Astrocyte (in vitro differentiated cells and primary cell): ENCODE data around the gene PDIA2. TPM values are rescaled to one million over a fixed set of nuclear protein-coding genes. Genes with fewer than 3 reads are reported as not detected.

Experiments
- DNase-seq: peaks from one replicate; pipeline ENCODE4 v3.0.0-alpha.2; 2010; ENCODE audit warnings: low read depth
- FAIRE-seq: peaks from 2 replicates; lab custom pipeline; 2011; peaks lifted over from hg19 to GRCh38; lab: Jason Lieb, UNC
- H2AFZ ChIP-seq: 2 replicates; pipeline ENCODE4 v1.6.0; 2012; ENCODE audit warnings: low read depth, low read length, inconsistent platforms
- H3K27ac ChIP-seq: 2 replicates; pipeline ENCODE4 v1.5.1; 2011; ENCODE audit warnings: low read depth, low read length, inconsistent platforms
- H3K27me3 ChIP-seq: 2 replicates; pipeline ENCODE4 v1.6.0; 2011; ENCODE audit warnings: low read length, inconsistent platforms; ENCODE audit not compliant: insufficient read depth
- H3K36me3 ChIP-seq: 2 replicates; pipeline ENCODE4 v1.5.1; 2011; ENCODE audit warnings: low read length, inconsistent platforms; ENCODE audit not compliant: insufficient read depth
- H3K4me1 ChIP-seq: 2 replicates; pipeline ENCODE4 v1.5.1; 2011; ENCODE audit warnings: low read length, inconsistent platforms; ENCODE audit not compliant: insufficient read depth
- H3K4me2 ChIP-seq: 2 replicates; pipeline ENCODE4 v1.6.0; 2012; ENCODE audit warnings: low read length, inconsistent platforms
- H3K4me3 ChIP-seq: 2 replicates; pipeline ENCODE4 v1.5.1; 2011; ENCODE audit warnings: low read depth, mild to moderate bottlenecking, low read length, inconsistent platforms; ENCODE audit not compliant: insufficient read depth
- H3K79me2 ChIP-seq: 2 replicates; pipeline ENCODE4 v1.6.0; 2012; ENCODE audit warnings: mild to moderate bottlenecking, low read length, inconsistent platforms; ENCODE audit not compliant: insufficient read depth
- H3K9ac ChIP-seq: 2 replicates; pipeline ENCODE4 v1.6.0; 2012; ENCODE audit warnings: mild to moderate bottlenecking, low read length, inconsistent platforms
- H3K9me3 ChIP-seq: 2 replicates; pipeline ENCODE4 v1.5.1; 2012; ENCODE audit warnings: low read depth, mild to moderate bottlenecking, low read length, inconsistent platforms; ENCODE audit not compliant: insufficient read depth
- H4K20me1 ChIP-seq: 2 replicates; pipeline ENCODE4 v1.6.0; 2012; ENCODE audit warnings: low read length, inconsistent platforms; ENCODE audit not compliant: insufficient read depth
- H3K27ac Mint-ChIP-seq: one replicate; pipeline ENCODE4 v1.8.0; 2021; ENCODE audit warnings: mild to moderate bottlenecking, mixed read lengths; ENCODE audit not compliant: unreplicated experiment
- H3K27me3 Mint-ChIP-seq: one replicate; pipeline ENCODE4 v1.8.0; 2021; ENCODE audit warnings: low read depth, mixed read lengths; ENCODE audit not compliant: unreplicated experiment
- H3K36me3 Mint-ChIP-seq: one replicate; pipeline ENCODE4 v1.8.0; 2021; ENCODE audit warnings: low read depth, mixed read lengths; ENCODE audit not compliant: unreplicated experiment
- H3K4me1 Mint-ChIP-seq: one replicate; pipeline ENCODE4 v1.8.0; 2021; ENCODE audit warnings: low read depth, mixed read lengths; ENCODE audit not compliant: unreplicated experiment
- H3K4me3 Mint-ChIP-seq: one replicate; pipeline ENCODE4 v1.8.0; 2021; ENCODE audit warnings: mild to moderate bottlenecking, moderate library complexity, mixed read lengths; ENCODE audit not compliant: unreplicated experiment
- H3K9me3 Mint-ChIP-seq: one replicate; pipeline ENCODE4 v1.8.0; 2021; ENCODE audit warnings: mild to moderate bottlenecking, mixed read lengths; ENCODE audit not compliant: unreplicated experiment
- CTCF ChIP-seq: IDR thresholded peaks from 2 replicates; pipeline ENCODE4 v1.5.1; 2011; ENCODE audit warnings: low read depth, mild to moderate bottlenecking, inconsistent platforms, low read length, moderate library complexity; ENCODE audit not compliant: insufficient read depth
- EZH2 ChIP-seq: IDR thresholded peaks from 2 replicates; pipeline ENCODE4 v1.6.1; 2012; ENCODE audit warnings: mild to moderate bottlenecking, low read length, inconsistent platforms; ENCODE audit not compliant: insufficient read depth
- total RNA-seq: library from RNA; stranded (reverse); gene quantifications from 2 replicates; pipeline ENCODE4 v1.2.1, GENCODE V29; 2021

Gene PDIA2
- total RNA-seq, 1 donor from 2014 or later = 1.5 TPM

- H4K20me1 ChIP-seq = peaks cover 87% of the 10 kb centered on the region
- Mint-ChIP-seq H3K27ac (peak overlapping the region; percentile 41), H3K9me3 (no peaks in the 10 kb centered on the region)
Observed at GRCh38 chr16:316741-317464, 33.9 kb downstream of the PDIA2 start.

GRCh38 chr16:317583-317982 is 34.6 kb downstream of the PDIA2 start:
- H3K79me2 ChIP-seq = peaks cover 47% of the 10 kb centered on the region
- Mint-ChIP-seq H3K9me3 (no peaks in the 10 kb centered on the region), H3K27me3 (no peaks in the 10 kb centered on the region), H3K36me3 (peaks cover 12% of the 10 kb centered on the region), H3K27ac (no peak overlapping the region), H3K4me3 (no peak overlapping the region), H3K4me1 (no peaks in the 10 kb centered on the region)
- FAIRE-seq = no peak
- H4K20me1 ChIP-seq = peaks cover 87% of the 10 kb centered on the region
- H3K4me2 ChIP-seq = no peak overlapping the region
- H3K4me1 ChIP-seq = no peaks in the 10 kb centered on the region
- H3K27me3 ChIP-seq = no peaks in the 10 kb centered on the region
- no peak overlapping the region for H3K4me3 ChIP-seq
- DNase-seq = no peak
- H3K27ac ChIP-seq = no peak overlapping the region
- H2AFZ ChIP-seq = no peak overlapping the region
- TF ChIP-seq CTCF (no peak), EZH2 (no peak)
- H3K9ac ChIP-seq = no peak overlapping the region
- H3K36me3 ChIP-seq = no peaks in the 10 kb centered on the region
- no peaks in the 10 kb centered on the region for H3K9me3 ChIP-seq

More at GRCh38 chr16:316741-317464, 33.9 kb downstream of the PDIA2 start:
- FAIRE-seq (no peak), DNase-seq (no peak)
- Mint-ChIP-seq H3K36me3 (peaks cover 12% of the 10 kb centered on the region), H3K27me3 (no peaks in the 10 kb centered on the region), H3K4me1 (no peaks in the 10 kb centered on the region), H3K4me3 (no peak overlapping the region)
- no peak overlapping the region for H3K27ac ChIP-seq
- no peak for TF ChIP-seq EZH2
- TF ChIP-seq CTCF = no peak
- H2AFZ ChIP-seq = no peak overlapping the region
- H3K36me3 ChIP-seq = no peaks in the 10 kb centered on the region
- H3K27me3 ChIP-seq = no peaks in the 10 kb centered on the region
- H3K9me3 ChIP-seq = no peaks in the 10 kb centered on the region
- no peak overlapping the region for H3K4me2 ChIP-seq
- H3K4me1 ChIP-seq = no peaks in the 10 kb centered on the region
- no peak overlapping the region for H3K4me3 ChIP-seq
- no peak overlapping the region for H3K9ac ChIP-seq
- peaks cover 46% of the 10 kb centered on the region for H3K79me2 ChIP-seq

GRCh38 chr16:318628-319027 is 35.7 kb downstream of the PDIA2 start:
- Mint-ChIP-seq H3K4me3 (no peak overlapping the region), H3K27me3 (no peaks in the 10 kb centered on the region)
- no peak for FAIRE-seq

More at GRCh38 chr16:318628-319027, 35.7 kb downstream of the PDIA2 start:
- Histone ChIP-seq H3K27ac (no peak overlapping the region), H3K27me3 (no peaks in the 10 kb centered on the region), H3K79me2 (peaks cover 50% of the 10 kb centered on the region), H3K9me3 (no peaks in the 10 kb centered on the region), H2AFZ (no peak overlapping the region), H3K4me3 (no peak overlapping the region), H3K36me3 (no peaks in the 10 kb centered on the region), H3K4me2 (no peak overlapping the region), H3K9ac (no peak overlapping the region), H4K20me1 (peaks cover 83% of the 10 kb centered on the region), H3K4me1 (no peaks in the 10 kb centered on the region)
- no peaks in the 10 kb centered on the region for H3K9me3 Mint-ChIP-seq
- H3K27ac Mint-ChIP-seq = no peak overlapping the region
- H3K36me3 Mint-ChIP-seq = peaks cover 8% of the 10 kb centered on the region
- no peaks in the 10 kb centered on the region for H3K4me1 Mint-ChIP-seq
- no peak for DNase-seq
- TF ChIP-seq CTCF (no peak), EZH2 (no peak)
